ENCODE data around the gene IRGQ.
A peak's percentile ranks its signal among the peaks of the same experiment; 100 is the strongest.
"Not testable (repeated sequence)": the region's sequence is repeated elsewhere in the genome, so short reads cannot be mapped to it uniquely, and the experiment has no call there.

The IRGQ gene

DNA sequence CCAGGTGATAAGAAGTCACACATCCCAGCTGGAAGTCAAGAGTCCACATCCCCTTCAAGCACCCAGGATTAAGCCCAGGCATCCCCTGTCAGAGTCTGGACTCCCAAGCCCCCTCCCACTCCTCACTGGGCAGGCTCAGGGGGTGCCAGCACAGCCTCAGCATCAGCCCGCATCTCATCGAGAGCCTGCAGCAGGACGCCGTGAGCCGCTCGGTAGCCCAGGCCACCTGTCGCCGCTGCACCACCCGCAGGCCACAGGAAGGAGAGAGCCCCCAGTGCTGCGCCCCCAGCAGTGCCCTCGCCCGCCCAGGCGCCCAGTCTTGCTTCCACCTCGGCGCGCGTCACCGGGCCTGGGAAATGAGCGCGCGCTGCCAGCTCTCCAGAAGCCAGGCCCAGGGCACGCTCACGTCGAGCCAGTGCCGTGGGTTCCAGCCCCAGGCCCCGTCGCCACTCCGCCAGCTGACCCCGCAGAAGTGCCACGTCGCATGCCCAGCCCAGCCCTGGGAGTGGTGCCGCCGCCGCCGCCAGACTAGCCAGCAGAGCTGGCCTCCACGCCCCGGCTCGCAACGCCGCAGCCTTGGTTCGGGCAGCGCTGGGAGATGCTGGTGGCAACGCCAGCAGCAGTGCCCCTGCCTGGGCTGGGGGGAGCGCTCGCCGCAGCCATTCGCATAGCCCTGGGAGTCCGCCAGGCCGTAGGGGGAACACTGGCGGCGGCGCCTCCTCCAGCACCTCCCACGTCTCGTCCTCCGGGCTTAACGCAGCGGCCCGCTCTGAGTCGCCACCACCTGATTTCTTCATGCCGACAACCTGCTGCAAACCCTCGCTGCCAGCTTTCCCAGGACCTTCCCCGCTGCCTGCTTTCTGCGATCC lies 3.8 kb downstream of the IRGQ start:
- Histone ChIP-seq H3K36me3 (ENCODE audit: control insufficient read depth in 1 of 2, insufficient read depth in 2 of 2, low read length in 2 of 2) (peaks cover 7 to 22% of the 10 kb centered on the region in 2 donors), H3K9ac (ENCODE audit: low read depth in 1 of 2, low read length in 2 of 2) (no peak overlapping the region), H3K27me3 (ENCODE audit: control insufficient read depth in 1 of 2, insufficient read depth in 2 of 2, low read length in 2 of 2) (no peaks in the 10 kb centered on the region), H3K4me1 (ENCODE audit: control insufficient read depth in 1 of 2, insufficient read depth in 2 of 2, low read length in 2 of 2) (peaks cover 15 to 22% of the 10 kb centered on the region in 2 donors), H3K9me3 (ENCODE audit: control insufficient read depth in 1 of 2, low read length in 2 of 2) (no peaks in the 10 kb centered on the region), H3K27ac (ENCODE audit: low read depth, low read length) (no peak overlapping the region), H3K4me3 (ENCODE audit: low read depth in 1 of 2, low read length in 2 of 2) (no peak overlapping the region)

DNA sequence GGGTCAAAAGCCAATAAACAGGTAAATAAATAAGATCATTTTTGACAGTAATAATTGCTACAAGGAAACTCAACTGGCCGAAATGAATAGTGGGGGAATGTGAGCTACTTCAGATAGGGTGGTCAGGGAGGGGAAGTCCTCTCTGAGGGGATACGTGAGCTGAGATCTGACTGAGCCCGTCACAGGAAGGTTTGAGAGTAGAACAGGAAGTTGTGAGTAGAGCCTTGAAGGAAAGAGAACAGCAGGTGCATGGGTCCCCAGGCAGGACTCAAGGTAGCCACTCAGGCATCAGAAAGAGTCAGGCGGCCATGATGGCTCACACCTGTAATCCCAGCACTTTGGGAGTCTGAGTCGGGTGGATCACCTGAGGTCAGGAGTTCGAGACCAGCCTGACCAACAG lies 6.3 kb downstream of the IRGQ start:
- Histone ChIP-seq H3K4me1 (ENCODE audit: control insufficient read depth in 1 of 2, insufficient read depth in 2 of 2, low read length in 2 of 2) (peaks cover 9 to 11% of the 10 kb centered on the region in 2 donors), H3K9ac (ENCODE audit: low read depth in 1 of 2, low read length in 2 of 2) (no peak overlapping the region), H3K36me3 (ENCODE audit: control insufficient read depth in 1 of 2, insufficient read depth in 2 of 2, low read length in 2 of 2) (peaks cover 7 to 26% of the 10 kb centered on the region in 2 donors), H3K27ac (ENCODE audit: low read depth, low read length) (no peak overlapping the region), H3K27me3 (ENCODE audit: control insufficient read depth in 1 of 2, insufficient read depth in 2 of 2, low read length in 2 of 2) (no peaks in the 10 kb centered on the region), H3K4me3 (ENCODE audit: low read depth in 1 of 2, low read length in 2 of 2) (no peak overlapping the region), H3K9me3 (ENCODE audit: control insufficient read depth in 1 of 2, low read length in 2 of 2) (no peaks in the 10 kb centered on the region)

DNA sequence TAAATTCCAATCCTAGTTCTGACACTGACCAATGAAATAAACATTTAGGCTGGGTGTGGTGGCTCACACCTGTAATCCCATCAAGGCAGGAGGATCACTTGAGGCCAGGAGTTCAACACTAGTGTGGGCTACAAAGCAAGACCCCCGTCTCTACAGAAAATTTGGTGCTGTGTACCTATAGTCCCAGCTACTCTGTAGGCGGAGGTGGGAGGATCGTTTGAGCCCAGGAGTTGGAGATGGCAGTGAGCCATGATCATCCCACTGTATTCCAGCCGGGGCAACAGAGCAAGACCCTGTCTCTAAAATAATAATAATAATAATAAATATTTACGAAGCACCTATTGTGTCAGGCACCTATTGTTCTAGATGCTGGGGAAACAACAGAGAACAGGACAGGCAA lies 6.7 kb downstream of the IRGQ start:
- H3K36me3 ChIP-seq (ENCODE audit: control insufficient read depth in 1 of 2, insufficient read depth in 2 of 2, low read length in 2 of 2), result peaks cover 7 to 26% of the 10 kb centered on the region in 2 donors

DNA sequence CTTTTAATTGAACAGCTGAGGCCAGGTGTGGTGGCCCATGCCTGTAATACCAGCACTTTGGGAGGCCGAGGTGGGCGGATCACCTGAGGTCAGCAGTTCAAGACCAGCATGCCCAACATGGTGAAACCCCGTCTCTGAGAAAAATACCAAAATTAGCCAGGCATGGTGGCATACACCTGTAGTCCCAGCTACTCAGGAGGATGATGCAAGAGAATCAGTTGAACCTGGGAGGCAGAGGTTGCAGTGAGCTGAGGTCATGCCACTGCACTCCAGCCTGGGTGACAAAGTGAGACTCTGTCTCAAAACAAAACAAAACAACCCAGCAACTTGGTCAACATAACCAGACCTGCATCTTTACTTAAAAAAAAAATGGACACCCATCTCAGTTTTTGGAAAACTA lies 8.9 kb downstream of the IRGQ start:
- H3K36me3 ChIP-seq (ENCODE audit: control insufficient read depth in 1 of 2, insufficient read depth in 2 of 2, low read length in 2 of 2), result peaks cover 0 to 13% of the 10 kb centered on the region in 2 donors
- H3K9me3 ChIP-seq (ENCODE audit: control insufficient read depth in 1 of 2, low read length in 2 of 2), result not testable (repeated sequence)

More for the DNA sequence above, 6.7 kb downstream of the IRGQ start:
- Histone ChIP-seq H3K27me3 (ENCODE audit: control insufficient read depth in 1 of 2, insufficient read depth in 2 of 2, low read length in 2 of 2) (no peaks in the 10 kb centered on the region), H3K27ac (ENCODE audit: low read depth, low read length) (no peak overlapping the region), H3K4me3 (ENCODE audit: low read depth in 1 of 2, low read length in 2 of 2) (no peak overlapping the region), H3K9ac (ENCODE audit: low read depth in 1 of 2, low read length in 2 of 2) (no peak overlapping the region), H3K4me1 (ENCODE audit: control insufficient read depth in 1 of 2, insufficient read depth in 2 of 2, low read length in 2 of 2) (peaks cover 6 to 10% of the 10 kb centered on the region in 2 donors), H3K9me3 (ENCODE audit: control insufficient read depth in 1 of 2, low read length in 2 of 2) (no peaks in the 10 kb centered on the region)

DNA sequence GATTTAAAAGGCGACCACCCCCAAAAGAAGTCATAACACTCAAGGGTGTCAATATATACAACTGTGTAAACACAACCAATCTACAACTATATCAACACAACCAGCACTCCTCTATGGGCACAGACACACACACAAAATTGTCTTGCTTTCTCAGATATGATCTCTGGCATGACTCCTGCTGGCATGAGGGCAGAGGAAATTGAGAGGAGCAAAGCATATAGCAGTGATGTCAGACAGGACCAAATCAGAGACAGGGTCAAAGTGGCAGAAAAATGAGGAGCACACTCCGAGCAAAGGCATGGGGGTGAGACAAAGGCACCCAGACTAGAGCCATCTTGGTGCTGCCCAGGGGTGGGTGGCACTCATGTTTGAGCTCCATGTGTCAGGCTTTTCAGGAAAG lies 9.6 kb downstream of the IRGQ start:
- Histone ChIP-seq H3K4me1 (ENCODE audit: control insufficient read depth in 1 of 2, insufficient read depth in 2 of 2, low read length in 2 of 2) (peaks cover 0 to 8% of the 10 kb centered on the region in 2 donors), H3K36me3 (ENCODE audit: control insufficient read depth in 1 of 2, insufficient read depth in 2 of 2, low read length in 2 of 2) (peaks cover 0 to 9% of the 10 kb centered on the region in 2 donors), H3K27me3 (ENCODE audit: control insufficient read depth in 1 of 2, insufficient read depth in 2 of 2, low read length in 2 of 2) (no peaks in the 10 kb centered on the region), H3K27ac (ENCODE audit: low read depth, low read length) (no peak overlapping the region), H3K9me3 (ENCODE audit: control insufficient read depth in 1 of 2, low read length in 2 of 2) (no peaks in the 10 kb centered on the region), H3K9ac (ENCODE audit: low read depth in 1 of 2, low read length in 2 of 2) (no peak overlapping the region), H3K4me3 (ENCODE audit: low read depth in 1 of 2, low read length in 2 of 2) (no peak overlapping the region)

More for the DNA sequence above, 8.9 kb downstream of the IRGQ start:
- not testable (repeated sequence) for H3K4me1 ChIP-seq (ENCODE audit: control insufficient read depth in 1 of 2, insufficient read depth in 2 of 2, low read length in 2 of 2); H3K27me3 ChIP-seq (ENCODE audit: control insufficient read depth in 1 of 2, insufficient read depth in 2 of 2, low read length in 2 of 2); H3K4me3 ChIP-seq (ENCODE audit: low read depth in 1 of 2, low read length in 2 of 2); H3K9ac ChIP-seq (ENCODE audit: low read depth in 1 of 2, low read length in 2 of 2); H3K27ac ChIP-seq (ENCODE audit: low read depth, low read length)

DNA sequence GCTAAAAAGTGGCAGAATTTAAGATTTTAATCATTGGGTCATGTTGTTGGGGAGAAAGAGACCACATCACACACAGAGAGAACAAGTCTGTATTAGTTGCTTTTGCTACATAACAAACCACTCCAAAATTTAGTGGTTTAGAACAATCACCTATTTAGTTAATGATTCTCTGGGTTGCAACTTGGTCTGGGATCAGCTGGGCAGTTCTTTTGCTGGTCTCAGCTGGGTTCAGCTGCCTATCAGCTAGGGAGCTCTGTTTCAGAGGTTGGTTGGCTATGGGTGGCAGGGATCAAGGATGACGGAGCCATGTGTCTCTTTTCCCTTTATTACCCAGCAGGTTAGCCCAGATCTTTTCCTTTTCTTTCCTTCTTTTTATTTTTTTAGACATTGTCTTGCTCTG lies 11.4 kb downstream of the IRGQ start:
- no peak overlapping the region for H3K9ac ChIP-seq (ENCODE audit: low read depth in 1 of 2, low read length in 2 of 2)
- no peak overlapping the region for H3K27ac ChIP-seq (ENCODE audit: low read depth, low read length)

DNA sequence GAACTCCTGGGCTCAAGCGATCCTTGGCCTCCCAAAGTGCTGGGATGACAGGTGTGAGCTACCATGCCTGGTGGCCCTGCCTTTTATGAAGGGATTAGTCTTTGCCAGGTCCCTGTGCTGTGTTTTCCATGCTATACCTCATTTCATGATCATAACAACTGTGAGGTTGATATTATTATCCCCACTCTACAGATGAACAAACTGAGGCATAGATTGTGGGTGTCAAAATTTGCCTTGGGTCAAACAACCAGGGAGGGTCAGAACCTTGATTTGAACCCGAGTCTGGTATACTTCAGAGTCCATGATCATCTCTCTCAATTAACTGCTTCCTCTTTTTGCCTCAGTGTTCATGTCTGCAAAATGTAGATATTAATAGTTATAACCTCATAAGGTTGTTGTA lies 13.4 kb downstream of the IRGQ start:
- Histone ChIP-seq H3K27me3 (ENCODE audit: control insufficient read depth in 1 of 2, insufficient read depth in 2 of 2, low read length in 2 of 2) (no peaks in the 10 kb centered on the region), H3K36me3 (ENCODE audit: control insufficient read depth in 1 of 2, insufficient read depth in 2 of 2, low read length in 2 of 2) (peaks cover 0 to 4% of the 10 kb centered on the region in 2 donors), H3K4me1 (ENCODE audit: control insufficient read depth in 1 of 2, insufficient read depth in 2 of 2, low read length in 2 of 2) (peaks cover 0 to 12% of the 10 kb centered on the region in 2 donors), H3K9ac (ENCODE audit: low read depth in 1 of 2, low read length in 2 of 2) (no peak overlapping the region), H3K27ac (ENCODE audit: low read depth, low read length) (no peak overlapping the region), H3K4me3 (ENCODE audit: low read depth in 1 of 2, low read length in 2 of 2) (no peak overlapping the region), H3K9me3 (ENCODE audit: control insufficient read depth in 1 of 2, low read length in 2 of 2) (no peaks in the 10 kb centered on the region)

More for the DNA sequence above, 11.4 kb downstream of the IRGQ start:
- peaks cover 0 to 12% of the 10 kb centered on the region in 2 donors for H3K4me1 ChIP-seq (ENCODE audit: control insufficient read depth in 1 of 2, insufficient read depth in 2 of 2, low read length in 2 of 2)
- no peak overlapping the region for H3K4me3 ChIP-seq (ENCODE audit: low read depth in 1 of 2, low read length in 2 of 2)
- peaks cover 0 to 9% of the 10 kb centered on the region in 2 donors for H3K36me3 ChIP-seq (ENCODE audit: control insufficient read depth in 1 of 2, insufficient read depth in 2 of 2, low read length in 2 of 2)
- no peaks in the 10 kb centered on the region for H3K27me3 ChIP-seq (ENCODE audit: control insufficient read depth in 1 of 2, insufficient read depth in 2 of 2, low read length in 2 of 2)
- H3K9me3 ChIP-seq (ENCODE audit: control insufficient read depth in 1 of 2, low read length in 2 of 2), result no peaks in the 10 kb centered on the region

DNA sequence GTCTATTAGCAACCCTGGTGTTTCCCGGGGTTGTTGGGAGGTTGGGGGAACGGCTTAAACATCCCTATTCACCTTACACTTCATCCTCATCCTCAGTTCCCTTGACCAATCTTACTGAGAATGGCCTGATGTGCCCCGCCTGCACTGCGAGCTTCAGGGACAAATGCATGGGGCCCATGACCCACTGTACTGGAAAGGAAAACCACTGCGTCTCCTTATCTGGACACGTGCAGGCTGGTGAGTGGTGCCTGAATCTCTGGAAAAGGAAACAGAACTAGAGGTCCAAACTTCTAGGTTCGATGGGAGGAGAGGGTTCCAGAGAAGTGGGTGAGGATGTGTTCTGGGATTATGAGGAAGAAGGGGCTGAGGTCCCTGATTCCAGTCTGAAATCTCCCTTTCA lies 14.5 kb downstream of the IRGQ start:
- Histone ChIP-seq H3K4me3 (ENCODE audit: low read depth in 1 of 2, low read length in 2 of 2) (peak overlapping the region; percentile 46 to 74), H3K4me1 (ENCODE audit: control insufficient read depth in 1 of 2, insufficient read depth in 2 of 2, low read length in 2 of 2) (peaks cover 0 to 12% of the 10 kb centered on the region in 2 donors), H3K36me3 (ENCODE audit: control insufficient read depth in 1 of 2, insufficient read depth in 2 of 2, low read length in 2 of 2) (peaks cover 0 to 4% of the 10 kb centered on the region in 2 donors), H3K9me3 (ENCODE audit: control insufficient read depth in 1 of 2, low read length in 2 of 2) (no peaks in the 10 kb centered on the region), H3K9ac (ENCODE audit: low read depth in 1 of 2, low read length in 2 of 2) (peak overlapping the region; percentile 30 to 48), H3K27ac (ENCODE audit: low read depth, low read length) (no peak overlapping the region), H3K27me3 (ENCODE audit: control insufficient read depth in 1 of 2, insufficient read depth in 2 of 2, low read length in 2 of 2) (no peaks in the 10 kb centered on the region)

DNA sequence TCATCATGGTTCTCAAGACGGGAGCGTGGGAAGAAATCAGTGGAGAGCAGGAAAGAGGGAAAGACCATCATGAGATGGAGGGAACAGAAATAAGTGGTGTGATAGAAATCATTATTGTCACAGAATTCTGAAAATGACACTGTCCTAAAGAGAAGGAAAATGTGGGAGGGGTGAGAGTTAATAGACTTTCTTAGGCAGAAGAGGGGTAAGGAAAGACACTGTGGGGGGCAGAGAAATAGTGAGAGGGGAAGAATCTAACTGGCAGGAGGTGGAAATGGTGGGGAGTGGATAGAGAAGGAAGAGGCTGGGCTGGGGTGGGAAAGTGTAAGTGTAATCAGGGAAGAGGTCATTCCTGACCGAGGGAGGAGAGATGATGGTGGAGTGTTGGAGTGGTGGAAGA lies 17.1 kb downstream of the IRGQ start:
- Histone ChIP-seq H3K9ac (ENCODE audit: low read depth in 1 of 2, low read length in 2 of 2) (no peak overlapping the region), H3K4me3 (ENCODE audit: low read depth in 1 of 2, low read length in 2 of 2) (no peak overlapping the region), H3K36me3 (ENCODE audit: control insufficient read depth in 1 of 2, insufficient read depth in 2 of 2, low read length in 2 of 2) (no peaks in the 10 kb centered on the region), H3K4me1 (ENCODE audit: control insufficient read depth in 1 of 2, insufficient read depth in 2 of 2, low read length in 2 of 2) (peaks cover 6 to 27% of the 10 kb centered on the region in 2 donors), H3K27me3 (ENCODE audit: control insufficient read depth in 1 of 2, insufficient read depth in 2 of 2, low read length in 2 of 2) (no peaks in the 10 kb centered on the region), H3K27ac (ENCODE audit: low read depth, low read length) (no peak overlapping the region), H3K9me3 (ENCODE audit: control insufficient read depth in 1 of 2, low read length in 2 of 2) (no peaks in the 10 kb centered on the region)

DNA sequence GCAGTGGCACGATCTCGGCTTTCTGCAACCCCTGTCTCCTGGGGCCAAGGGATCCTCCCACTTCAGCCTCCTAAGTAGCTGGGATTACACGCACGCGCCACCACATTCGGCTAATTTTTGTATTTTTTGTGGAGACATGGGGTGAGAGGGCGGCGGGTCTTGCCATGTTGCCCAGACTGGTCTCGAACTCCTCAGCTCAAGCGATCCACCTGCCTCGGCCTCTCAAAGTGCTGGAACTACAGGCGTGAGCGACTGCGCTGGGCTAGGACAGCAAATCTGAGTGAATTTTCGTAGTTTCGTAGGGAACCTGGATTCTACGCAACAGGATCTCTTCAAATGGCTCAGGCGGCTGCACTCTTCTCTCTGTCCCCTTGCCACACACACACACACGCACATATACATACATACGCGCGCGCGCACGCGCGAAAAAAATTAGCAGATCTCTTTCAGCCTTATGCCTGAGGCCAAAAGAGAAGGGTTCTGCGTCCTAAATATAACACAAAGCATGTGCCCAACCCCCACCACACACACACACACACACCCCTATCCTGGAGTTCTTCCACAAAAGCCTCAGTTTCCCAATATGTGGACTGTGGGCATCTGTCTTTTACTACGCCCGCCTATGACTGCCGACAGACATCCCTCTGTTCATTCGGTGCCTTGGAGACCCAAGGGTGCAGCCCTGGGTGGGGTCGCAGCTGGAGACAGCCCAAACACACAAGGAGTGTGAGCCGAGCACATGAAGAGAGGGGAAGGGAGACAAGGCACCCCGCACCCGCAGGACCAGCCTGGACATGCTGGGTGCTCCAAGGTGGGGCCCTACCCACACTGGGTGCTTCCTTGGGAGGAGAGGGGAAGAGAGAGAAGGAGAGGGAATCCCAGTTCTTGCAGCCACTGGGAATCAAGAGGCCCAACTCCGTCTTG lies 19.7 kb downstream of the IRGQ start:
- H3K27me3 ChIP-seq (ENCODE audit: control insufficient read depth in 1 of 2, insufficient read depth in 2 of 2, low read length in 2 of 2), result no peaks in the 10 kb centered on the region
- peak overlapping the region in 1 of 2 donors; percentile 12 for H3K9ac ChIP-seq (ENCODE audit: low read depth in 1 of 2, low read length in 2 of 2)
- H3K9me3 ChIP-seq (ENCODE audit: control insufficient read depth in 1 of 2, low read length in 2 of 2), result no peaks in the 10 kb centered on the region
- peaks cover 6 to 18% of the 10 kb centered on the region in 2 donors for H3K4me1 ChIP-seq (ENCODE audit: control insufficient read depth in 1 of 2, insufficient read depth in 2 of 2, low read length in 2 of 2)
- H3K36me3 ChIP-seq (ENCODE audit: control insufficient read depth in 1 of 2, insufficient read depth in 2 of 2, low read length in 2 of 2), result peaks cover 0 to 6% of the 10 kb centered on the region in 2 donors
- H3K4me3 ChIP-seq (ENCODE audit: low read depth in 1 of 2, low read length in 2 of 2), result peak overlapping the region in 1 of 2 donors; percentile 66
- H3K27ac ChIP-seq (ENCODE audit: low read depth, low read length), result no peak overlapping the region

Data from duodenal mucosa (tissue), 2 donors.